OCI-LY7 (cell line): ENCODE results near the gene DRAM2. TPM values are rescaled to one million over a fixed set of nuclear protein-coding genes. Genes with fewer than 3 reads are reported as not detected.

ENCODE experiments used
- Bru-seq: library from RNA; stranded (reverse); fragments of 400-500 nt; gene quantifications from one replicate; lab custom pipeline; 2021; lab: Mats Ljungman, UMichigan
- BruChase-seq, 2 experiments: library from RNA; stranded (reverse); fragments of 400-500 nt; gene quantifications; one replicate each; lab custom pipeline; 2021; lab: Mats Ljungman, UMichigan
- BruUV-seq: library from RNA; stranded (reverse); fragments of 400-500 nt; replicated peaks from 2 replicates; lab custom pipeline; 2021; lab: Mats Ljungman, UMichigan
- CTCF ChIA-PET: fragments of 300-600 bp; sonication (Branson Sonifier 250); formaldehyde crosslinking; loops from one replicate; lab custom pipeline; 2022; ENCODE audit warnings: antibody characterized with exemption; ENCODE audit not compliant: unreplicated experiment; lab: Charles Lee
- POLR2A ChIA-PET: fragments of 300-600 bp; sonication (Branson Sonifier 250); formaldehyde crosslinking; loops from one replicate; lab custom pipeline; 2022; ENCODE audit warnings: antibody characterized with exemption; lab: Charles Lee
- DNase-seq: peaks from one replicate; pipeline ENCODE4 v3.0.0-alpha.2; 2015; ENCODE audit warnings: low spot score
- H2AFZ ChIP-seq: fragments of 200-600 bp; sonication (generic), shearing (Covaris generic); 2 replicates; pipeline ENCODE4 v1.6.1; 2014; ENCODE audit warnings: mild to moderate bottlenecking, antibody characterized with exemption, low read length, moderate library complexity
- H3K27ac ChIP-seq: fragments of 200-600 bp; sonication (generic); 2 replicates; pipeline ENCODE4 v1.5.1; 2014; ENCODE audit warnings: mixed run types, low read depth, mild to moderate bottlenecking, moderate library complexity, low read length, inconsistent platforms; ENCODE audit not compliant: poor library complexity, severe bottlenecking
- H3K36me3 ChIP-seq: fragments of 200-600 bp; sonication (generic); 2 replicates; pipeline ENCODE4 v1.6.1; 2014; ENCODE audit warnings: mild to moderate bottlenecking, antibody characterized with exemption, low read length, moderate library complexity, mixed read lengths; ENCODE audit not compliant: insufficient read depth
- H3K4me1 ChIP-seq: fragments of 200-600 bp; sonication (generic); 2 replicates; pipeline ENCODE4 v1.5.1; 2014; ENCODE audit warnings: mild to moderate bottlenecking, low read length; ENCODE audit not compliant: insufficient read depth, poor library complexity, severe bottlenecking
- H3K4me2 ChIP-seq: fragments of 200-600 bp; sonication (generic); 2 replicates; pipeline ENCODE4 v1.6.1; 2014; ENCODE audit warnings: mild to moderate bottlenecking, low read length
- H3K4me3 ChIP-seq: fragments of 200-600 bp; sonication (generic); 2 replicates; pipeline ENCODE4 v1.5.1; 2014; ENCODE audit warnings: mild to moderate bottlenecking, low read depth, low read length; ENCODE audit not compliant: poor library complexity, severe bottlenecking
- H3K79me2 ChIP-seq: fragments of 200-600 bp; sonication (generic); 2 replicates; pipeline ENCODE4 v1.6.1; 2016; ENCODE audit warnings: low read depth, mild to moderate bottlenecking, low read length, moderate library complexity, mixed read lengths; ENCODE audit not compliant: insufficient read depth
- H3K9me2 ChIP-seq: fragments of 200-600 bp; sonication (generic); 2 replicates; pipeline ENCODE4 v1.6.1; 2016; ENCODE audit warnings: mild to moderate bottlenecking, low read length, mixed read lengths; ENCODE audit not compliant: insufficient read depth
- H3K9me3 ChIP-seq: fragments of 200-600 bp; sonication (generic); 2 replicates; pipeline ENCODE4 v1.6.1; 2014; ENCODE audit warnings: mild to moderate bottlenecking, mixed run types, low read length, mixed read lengths
- H4K20me1 ChIP-seq: fragments of 200-600 bp; sonication (generic); 2 replicates; pipeline ENCODE4 v1.6.1; 2014; ENCODE audit warnings: mild to moderate bottlenecking, antibody characterized with exemption, low read length, moderate library complexity, mixed read lengths; ENCODE audit not compliant: insufficient read depth
- CTCF ChIP-seq: fragments of 200-600 bp; sonication (generic); conservative IDR thresholded peaks from 2 replicates; pipeline ENCODE4 v1.5.1; 2014; ENCODE audit warnings: mild to moderate bottlenecking, antibody characterized with exemption, low read length, moderate library complexity, mixed read lengths
- EZH2phosphoT487 ChIP-seq: fragments of 200-600 bp; sonication (generic); IDR thresholded peaks from 2 replicates; pipeline ENCODE4 v1.6.1; 2018; ENCODE audit warnings: low read depth, borderline replicate concordance, mild to moderate bottlenecking, mixed run types, antibody characterized with exemption, low read length, moderate library complexity, mixed read lengths
- intact Hi-C: fragments of 100-400 bp; cut with micrococcal nuclease; formaldehyde crosslinking; loops from one replicate; pipeline ENCODE4 v1.10.0; 2022; ENCODE audit not compliant: unreplicated experiment
- long read RNA-seq: library from polyadenylated mRNA; stranded (forward); transcript quantifications from one replicate; pipeline ENCODE4 v2.0.0, GENCODE V29; 2022
- total RNA-seq, 2 experiments: library from RNA; depleted of rRNA in 1 of 2; stranded (reverse); fragments of >200 nt in 1 of 2; shearing (Covaris generic) in 1 of 2; gene quantifications; 2 replicates each; pipeline ENCODE4 v1.2.3, GENCODE V29; 2014 to 2022

DRAM2 gene
- total RNA-seq (2014; rRNA removed; shearing (Covaris generic)) (75.2 and 84.2 TPM in 2 replicates), total RNA-seq (2022) (83.5 and 87.9 TPM in 2 replicates), Bru-seq, nascent RNA (percentile 95 among the genes with signal in this experiment), BruChase-seq, experiment 1, labeled RNA remaining after a 6-hour chase (percentile 93 among the genes with signal in this experiment), BruChase-seq, experiment 2, labeled RNA remaining after a 2-hour chase (percentile 95 among the genes with signal in this experiment)
- long read RNA-seq, transcript DRAM2-202 (6 exons, 611 nt), result major isoform, 32 of 252 reads
- long read RNA-seq, transcript DRAM2-208 (9 exons, 1,872 nt), result minor isoform, 15 of 252 reads
- long read RNA-seq, partial matches to known transcripts, result 19 of 252 reads
- long read RNA-seq, other reads (novel, unspliced or antisense), result 185 of 252 reads

GRCh38 chr1:111139956-111140679, at the start of gene DRAM2, which contains the start of gene CEPT1:
DRAM2 (minus strand) TSS chr1:111140093; CDS start chr1:111131554, 8,539 bp downstream.
CEPT1 (plus strand) TSS chr1:111140223; CDS start chr1:111147715, 7,492 bp downstream.
- BruUV-seq, result no TSS peak
- peak within 1 kb of the TSS; percentile 91 for H3K27ac ChIP-seq

GRCh38 chr1:111184663-111185062, 44.8 kb upstream of the DRAM2 start:
- H3K27ac ChIP-seq, result no peak overlapping the region
- POLR2A ChIA-PET, result interaction anchor here (0.7 to 1.4 kb wide), 4 partner anchors 8 to 121 kb away, joined by 3 to 5 read pairs (median 4); no protein-coding TSS in a partner anchor
- H3K4me3 ChIP-seq, result no peak overlapping the region
- no peak overlapping the region for H2AFZ ChIP-seq
- BruUV-seq, result no TSS peak
- no peaks in the 10 kb centered on the region for H3K4me1 ChIP-seq
- no peak for DNase-seq
- H3K9me2 ChIP-seq, result no peaks in the 10 kb centered on the region
- H3K9me3 ChIP-seq, result no peaks in the 10 kb centered on the region
- H3K79me2 ChIP-seq, result no peaks in the 10 kb centered on the region
- TF ChIP-seq EZH2phosphoT487 (no peak), CTCF (no peak)
- intact Hi-C loops, result loop anchor here (5.0 kb wide), 1 partner anchor 148 kb away; no protein-coding TSS in a partner anchor
- CTCF ChIA-PET, result no interaction called here
- H3K4me2 ChIP-seq, result no peak overlapping the region
- peaks cover 96% of the 10 kb centered on the region for H3K36me3 ChIP-seq
- no peaks in the 10 kb centered on the region for H4K20me1 ChIP-seq

More at GRCh38 chr1:111139956-111140679, at the start of gene DRAM2, which contains the start of gene CEPT1:
- ChIA-PET POLR2A (interaction anchor here (0.9 to 9.5 kb wide), 13 partner anchors 10 to 364 kb away, joined by 3 to 114 read pairs (median 5); no protein-coding TSS in a partner anchor), CTCF (interaction anchor here (0.5 to 1.4 kb wide), 4 partner anchors 14 to 89 kb away, joined by 3 to 4 read pairs (median 3); no protein-coding TSS in a partner anchor)
- H3K4me1 ChIP-seq, result peaks cover 55% of the 10 kb centered on the region
- no peaks in the 10 kb centered on the region for H3K9me3 ChIP-seq
- H3K4me3 ChIP-seq, result peak within 1 kb of the TSS; percentile 94
- peak within 1 kb of the TSS; percentile 38; the same call in 1 of the 2 replicates for H2AFZ ChIP-seq
- intact Hi-C loops, result loop anchor here (1.0 to 10.0 kb wide), 5 partner anchors 12 to 615 kb away; partner anchors contain the start of genes DDX20 and DENND2D
- peak within 1 kb of the TSS; percentile 85 for H3K4me2 ChIP-seq
- peak; percentile 97 for DNase-seq
- peaks cover 25% of the 10 kb centered on the region; the same call in 1 of the 2 replicates for H4K20me1 ChIP-seq
- peaks cover 83% of the 10 kb centered on the region for H3K79me2 ChIP-seq
- no peaks in the 10 kb centered on the region for H3K9me2 ChIP-seq
- TF ChIP-seq EZH2phosphoT487 (no peak), CTCF (no peak)
- H3K36me3 ChIP-seq, result peaks cover 44% of the 10 kb centered on the region
